Measurements from ENCODE around the gene TCF12. TPM values are rescaled to one million over a fixed set of nuclear protein-coding genes. Genes with fewer than 3 reads are reported as not detected.

The TCF12 gene
- total and polyA plus RNA-seq, 2 of the 8 experiments (the other 6 are each of a cell fraction or from before 2014, with no cell fraction given) = 85.8 to 101 TPM

- no peak overlapping the region for H3K4me2 ChIP-seq (ENCODE audit: insufficient read depth in 1 of 2, low read depth in 2 of 2, low read length in 2 of 2)
These were observed 62.0 kb downstream of the TCF12 start for GRCh38 chr15:56980473-56980872.

More at GRCh38 chr15:56980473-56980872, 62.0 kb downstream of the TCF12 start:
- DNase-seq (ENCODE audit: low read depth in 1 of 2, low spot score in 2 of 2) = no peak
- Histone ChIP-seq H2BK12ac (ENCODE audit: low read depth, low read length) (no peak overlapping the region), H2BK120ac (replicated peaks; ENCODE audit: low read depth, low read length) (no peak overlapping the region), H4K8ac (ENCODE audit: extremely low read depth, insufficient read depth, low read length) (no peak overlapping the region), H3K79me1 (ENCODE audit: low read depth, low read length) (no peaks in the 10 kb centered on the region; the same call in 1 of the 2 replicates), H3K27me3 (replicated peaks in 1 of 4; ENCODE audit: control insufficient read depth in 3 of 4, extremely low read depth in 1 of 4, insufficient read depth in 3 of 4, low read length in 3 of 4) (no peaks in the 10 kb centered on the region), H3K4me1 (replicated peaks in 1 of 4; ENCODE audit: control insufficient read depth in 3 of 4, insufficient read depth in 4 of 4, low read length in 3 of 4) (no peaks in the 10 kb centered on the region; a peak in 2 of 7 replicates), H2AK5ac (ENCODE audit: low read depth, low read length) (no peak overlapping the region), H3K79me2 (ENCODE audit: control insufficient read depth in 1 of 2, insufficient read depth in 2 of 2, low read length in 2 of 2) (peaks cover 0 to 96% of the 10 kb centered on the region in 2 experiments; a peak in 2 of 4 replicates), H4K5ac (ENCODE audit: insufficient read length, low read depth, low read length) (no peak overlapping the region), H3K4ac (replicated peaks; ENCODE audit: insufficient read length, low read depth, low read length) (no peak overlapping the region), H4K91ac (replicated peaks; ENCODE audit: insufficient read length, low read length) (no peak overlapping the region), H3K56ac (replicated peaks; ENCODE audit: insufficient read length, low read depth, low read length) (peak overlapping the region; percentile 26), H4K20me1 (replicated peaks in 1 of 2; ENCODE audit: control insufficient read depth in 1 of 2, insufficient read depth in 2 of 2, low read length in 2 of 2) (peaks cover 0 to 6% of the 10 kb centered on the region in 2 experiments), H2BK5ac (ENCODE audit: low read depth, low read length) (no peak overlapping the region), H3K27ac (ENCODE audit: low read depth, low read length) (0 out of 2 replicates have a peak overlapping the region, but pooled peaks have one; percentile 2), H3K14ac (ENCODE audit: insufficient read length) (no peak overlapping the region), H3K18ac (ENCODE audit: extremely low read depth, low read length) (no peak overlapping the region), H2AFZ (ENCODE audit: low read length) (no peak overlapping the region), H3K23me2 (ENCODE audit: low read depth, low read length) (no peaks in the 10 kb centered on the region; the same call in 1 of the 2 replicates), H2BK20ac (ENCODE audit: low read length) (no peak overlapping the region), H3K9me3 (ENCODE audit: insufficient read depth in 2 of 2, low read depth in 1 of 2, low read length in 1 of 2) (no peaks in the 10 kb centered on the region), H3K23ac (ENCODE audit: insufficient read length) (no peak overlapping the region), H2BK15ac (ENCODE audit: low read length) (no peak overlapping the region), H3K9ac (replicated peaks in 1 of 4; ENCODE audit: extremely low read depth in 1 of 4, low read depth in 3 of 4, low read length in 3 of 4) (no peak overlapping the region), H3K36me3 (ENCODE audit: control insufficient read depth in 2 of 4, insufficient read depth in 4 of 4, low read length in 3 of 4) (no peaks in the 10 kb centered on the region), H3K4me3 (ENCODE audit: extremely low read depth in 1 of 4, insufficient read depth in 2 of 4, low read depth in 3 of 4, low read length in 4 of 4) (no peak overlapping the region)
- POLR2A ChIA-PET (ENCODE audit: partially characterized antibody) = interaction anchor here (1.0 kb wide), 1 partner anchor 50 kb away, joined by 4 read pairs; no protein-coding TSS in a partner anchor
- TF ChIP-seq TAF7 (optimal IDR thresholded peaks at IDR 0.05; ENCODE audit: borderline replicate concordance, low read depth, low read length) (no peak), CREB1 (IDR thresholded peaks at IDR 0.05) (no peak), TBP (IDR thresholded peaks at IDR 0.05; ENCODE audit: low read depth, low read length) (no peak), SRF (IDR thresholded peaks at IDR 0.05; ENCODE audit: low read depth, low read length) (no peak), FOSL1 (IDR thresholded peaks at IDR 0.05; ENCODE audit: insufficient read depth, low read depth, low read length) (no peak), KDM4A (IDR thresholded peaks at IDR 0.05; ENCODE audit: low read depth, low read length, severe bottlenecking) (no peak)
- TF ChIP-seq, protein P1, sequence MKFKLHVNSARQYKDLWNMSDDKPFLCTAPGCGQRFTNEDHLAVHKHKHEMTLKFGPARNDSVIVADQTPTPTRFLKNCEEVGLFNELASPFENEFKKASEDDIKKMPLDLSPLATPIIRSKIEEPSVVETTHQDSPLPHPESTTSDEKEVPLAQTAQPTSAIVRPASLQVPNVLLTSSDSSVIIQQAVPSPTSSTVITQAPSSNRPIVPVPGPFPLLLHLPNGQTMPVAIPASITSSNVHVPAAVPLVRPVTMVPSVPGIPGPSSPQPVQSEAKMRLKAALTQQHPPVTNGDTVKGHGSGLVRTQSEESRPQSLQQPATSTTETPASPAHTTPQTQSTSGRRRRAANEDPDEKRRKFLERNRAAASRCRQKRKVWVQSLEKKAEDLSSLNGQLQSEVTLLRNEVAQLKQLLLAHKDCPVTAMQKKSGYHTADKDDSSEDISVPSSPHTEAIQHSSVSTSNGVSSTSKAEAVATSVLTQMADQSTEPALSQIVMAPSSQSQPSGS (IDR thresholded peaks at IDR 0.05; ENCODE audit: low read length) = no peak
- FAIRE-seq = no peak
- WGBS, 2 experiments (ENCODE audit: extremely low coverage in 1 of 2, insufficient coverage in 1 of 2, insufficient read length in 1 of 2, insufficient replicate concordance in 2 of 2, low coverage in 1 of 2, low lambda C conversion rate in 2 of 2, missing lambda C conversion rate in 1 of 2) = 98% methylated on average over 3 of the region's 3 CpGs; no CpG with 5 or more reads in 1 of the 2 experiments
- CTCF ChIA-PET (ENCODE audit: partially characterized antibody) = no interaction called here
